GM21515 (cell line): Measurements from ENCODE around the gene LARGE1.

Experiments used
- ATAC-seq: cut with Tn5 transposase; IDR thresholded peaks from one replicate; pipeline ENCODE4 v1.9.1; 2021; ENCODE audit not compliant: unreplicated experiment

Gene LARGE1

DNA sequence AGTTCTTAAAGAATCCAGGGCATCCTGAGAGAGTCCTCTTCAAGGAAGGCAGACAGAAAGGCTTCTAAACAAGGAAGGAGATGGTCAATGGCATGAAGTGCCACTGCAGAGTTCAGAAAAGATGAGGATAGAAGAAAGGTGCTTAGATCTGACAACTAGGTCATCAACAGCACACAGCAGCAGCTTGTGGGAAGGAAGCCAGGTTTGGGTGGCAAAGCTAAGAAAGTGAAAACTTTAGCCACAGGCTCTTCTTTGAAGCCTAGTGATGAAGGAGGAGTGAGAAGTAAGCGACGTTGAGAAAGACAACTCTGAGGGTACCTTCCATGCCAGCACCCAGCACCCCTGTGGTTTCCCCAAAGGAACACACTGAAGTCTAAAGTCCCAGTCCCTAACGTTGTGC lies 92.0 kb downstream of the LARGE1 start:
- ATAC-seq, result no peak

GRCh38 chr22:33825761-33826160 lies 94.5 kb downstream of the LARGE1 start:
- no peak for ATAC-seq

DNA sequence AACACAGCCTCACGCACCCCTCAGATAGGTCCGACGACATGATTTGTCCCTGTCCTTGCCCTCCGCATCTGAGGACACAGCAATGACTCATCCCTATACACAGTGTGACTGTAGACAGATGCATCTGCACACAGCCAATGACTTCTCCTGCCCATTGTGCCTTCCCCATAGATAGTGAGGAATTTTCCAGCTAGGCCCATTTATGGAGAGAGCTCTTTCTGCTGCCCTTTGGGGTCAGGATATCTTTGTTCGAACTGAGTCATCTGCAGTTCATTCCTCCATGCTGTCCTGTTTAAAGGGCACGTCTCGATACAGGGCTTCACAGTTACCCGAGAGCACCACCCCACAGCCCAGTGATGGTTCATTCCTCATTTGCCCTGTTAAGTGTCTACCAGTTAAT lies 96.7 kb downstream of the LARGE1 start:
- no peak for ATAC-seq

GRCh38 chr22:33821290-33821689 lies 99.0 kb downstream of the LARGE1 start:
- ATAC-seq, result no peak

- ATAC-seq, result no peak
Measured at GRCh38 chr22:33819743-33820142, 100.5 kb downstream of the LARGE1 start.

- ATAC-seq, result no peak
Measured at GRCh38 chr22:33817512-33818127, 102.7 kb downstream of the LARGE1 start.

DNA sequence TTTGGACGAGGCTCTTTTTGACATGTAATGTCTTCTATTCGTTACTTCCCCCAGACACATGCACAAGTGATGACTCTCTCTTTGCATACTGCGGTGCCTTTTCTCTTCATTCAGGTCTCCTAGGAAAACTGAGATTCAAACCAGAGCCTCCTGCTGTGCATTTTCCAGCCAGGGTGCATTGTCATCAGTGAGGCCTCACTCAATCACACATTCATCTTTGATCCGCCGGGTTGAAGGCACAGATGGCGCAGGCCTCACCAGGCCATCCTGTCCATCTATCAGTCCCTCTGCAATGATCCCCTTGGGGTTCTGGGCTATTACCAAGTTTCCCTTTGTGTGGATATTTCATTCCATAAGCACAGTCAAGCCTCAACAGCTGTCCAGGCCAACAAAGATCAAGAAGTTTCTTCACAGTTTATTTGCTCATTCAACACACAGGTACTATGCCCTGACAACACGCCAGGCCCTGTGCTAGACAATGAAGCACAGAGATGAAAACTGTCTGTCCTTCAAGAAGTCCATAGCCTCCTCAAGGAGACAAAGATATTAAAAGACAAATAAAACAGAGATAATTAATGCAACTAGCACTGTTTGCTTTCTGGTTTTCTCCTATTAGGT lies 107.8 kb downstream of the LARGE1 start:
- no peak for ATAC-seq

DNA sequence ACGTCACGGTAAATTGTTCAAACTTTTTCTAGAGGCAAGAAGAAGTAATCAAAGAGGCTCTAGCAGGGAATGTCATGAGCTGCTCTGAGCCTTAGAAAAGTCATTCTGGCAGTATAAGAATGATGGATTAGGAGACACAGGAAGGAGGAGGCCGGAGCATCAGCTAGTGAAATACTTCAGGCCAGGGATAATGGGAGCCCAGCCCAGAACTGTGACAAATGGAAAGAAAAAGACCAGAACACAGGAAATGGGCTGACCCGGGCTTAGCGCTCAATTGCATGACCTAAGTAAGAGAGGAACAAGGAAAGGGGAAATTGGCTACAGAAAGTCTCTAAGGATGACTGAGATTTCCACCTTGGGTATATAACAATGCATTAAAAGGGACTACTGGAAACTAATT lies 108.6 kb downstream of the LARGE1 start:
- ATAC-seq, result no peak

DNA sequence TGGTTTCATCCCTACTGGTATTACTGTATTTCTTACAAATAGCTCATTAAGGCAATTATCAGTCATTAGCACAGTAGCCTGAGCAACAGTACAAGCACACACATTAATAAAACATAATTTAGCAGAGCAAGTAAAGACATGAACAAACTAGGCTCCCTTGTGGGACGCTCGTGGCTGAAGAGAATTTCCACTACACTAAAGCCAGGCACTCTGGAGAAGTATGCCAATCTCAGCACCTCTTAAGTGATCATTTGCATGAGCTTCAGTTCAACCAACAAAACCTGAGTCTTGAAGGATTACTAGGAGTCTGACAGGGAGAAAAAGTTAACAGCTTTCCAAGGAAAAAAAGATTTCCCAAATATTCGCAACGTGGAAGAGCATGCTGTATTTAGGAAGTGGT lies 109.1 kb downstream of the LARGE1 start:
- ATAC-seq, result no peak

GRCh38 chr22:33807470-33807869 lies 112.8 kb downstream of the LARGE1 start:
- ATAC-seq, result no peak

GRCh38 chr22:33806191-33806590 lies 114.1 kb downstream of the LARGE1 start:
- peak; percentile 69 for ATAC-seq

- ATAC-seq, result no peak
Measured at GRCh38 chr22:33803371-33804282, 116.6 kb downstream of the LARGE1 start.

DNA sequence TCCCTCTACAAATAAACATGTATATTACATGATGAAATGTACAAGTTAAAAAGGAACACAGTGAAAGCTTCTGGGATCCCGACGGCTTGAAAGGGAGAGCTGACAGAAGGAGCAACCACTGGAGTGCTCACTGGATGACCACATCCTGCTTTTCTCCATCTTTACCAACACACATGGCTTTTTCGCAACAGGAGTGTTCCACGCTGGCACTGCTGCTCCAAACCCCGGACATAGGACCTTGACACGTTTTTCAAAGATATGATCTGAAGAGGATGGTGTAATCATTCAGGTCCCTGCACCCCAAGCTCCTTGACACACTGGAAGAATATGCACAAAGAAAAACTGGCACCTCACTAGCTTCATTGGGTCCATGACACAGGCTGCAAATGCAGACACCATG lies 121.9 kb downstream of the LARGE1 start:
- ATAC-seq, result no peak

- ATAC-seq, result no peak
Measured at GRCh38 chr22:33796494-33796893, 123.8 kb downstream of the LARGE1 start.

- ATAC-seq, result no peak
Measured at GRCh38 chr22:33793475-33793874, 126.8 kb downstream of the LARGE1 start.

DNA sequence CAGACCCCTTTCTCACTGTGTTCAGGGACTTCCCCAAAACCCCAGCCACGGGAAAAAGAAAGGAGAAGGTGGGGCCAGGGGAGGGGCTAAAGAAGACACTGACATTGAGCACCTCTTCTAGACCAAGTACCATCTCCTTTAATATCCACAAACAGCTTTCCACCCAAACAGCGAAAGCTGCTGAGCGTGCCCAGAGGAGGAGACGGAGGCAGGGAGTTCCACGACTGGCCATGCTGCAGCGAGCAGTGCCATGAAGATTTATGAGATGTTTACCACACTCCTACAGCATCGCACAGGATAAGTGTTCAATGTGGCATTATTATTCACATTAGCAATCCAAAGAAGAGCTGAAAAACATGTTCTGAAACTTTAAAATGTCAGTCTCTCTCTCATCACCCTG lies 127.4 kb downstream of the LARGE1 start:
- ATAC-seq, result no peak

GRCh38 chr22:33789690-33790253 lies 130.5 kb downstream of the LARGE1 start:
- ATAC-seq, result no peak

GRCh38 chr22:33788927-33789326 lies 131.3 kb downstream of the LARGE1 start:
- ATAC-seq, result no peak

DNA sequence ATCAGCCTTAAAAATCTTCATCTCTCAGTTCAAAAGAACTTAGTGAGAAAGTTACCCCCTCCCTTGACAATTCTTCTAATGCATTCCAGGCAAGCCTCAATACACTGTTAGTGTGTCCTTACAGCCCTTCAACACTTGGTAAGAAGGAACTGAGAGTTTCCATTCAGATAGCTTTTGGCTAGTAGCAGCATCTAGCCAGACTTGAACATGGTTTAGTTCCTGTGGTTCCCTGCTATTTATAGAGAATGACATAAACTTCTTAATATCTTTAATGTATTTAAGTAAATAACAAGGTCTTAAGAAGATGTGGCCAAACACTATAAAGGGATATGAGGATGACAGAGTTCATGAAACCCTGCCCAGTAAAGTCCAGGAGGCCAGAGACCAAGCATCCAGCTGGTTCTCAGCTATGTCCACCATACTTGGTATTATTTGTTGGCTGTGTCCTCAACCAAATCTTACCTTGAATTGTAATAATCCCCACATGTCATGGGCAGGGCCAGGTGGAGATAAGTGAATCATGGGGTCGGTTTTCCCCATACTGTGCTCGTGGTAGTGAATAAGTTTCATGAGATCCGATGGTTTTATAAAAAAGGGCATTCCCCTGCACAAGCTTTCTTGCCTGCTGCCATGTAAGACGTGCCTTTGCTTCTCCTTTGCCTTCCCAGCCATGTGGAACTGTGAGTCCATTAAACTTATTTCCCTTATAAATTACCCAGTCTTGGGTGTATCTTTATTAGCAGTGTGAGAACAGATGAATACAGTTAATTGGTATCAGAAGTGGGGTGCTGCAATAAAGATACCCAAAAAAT lies 132.4 kb downstream of the LARGE1 start:
- peak; percentile 69 for ATAC-seq

- no peak for ATAC-seq
Measured at GRCh38 chr22:33786149-33786548, 134.1 kb downstream of the LARGE1 start.
